ENCODE data around the gene BICD1. TPM values are rescaled to one million over a fixed set of nuclear protein-coding genes. Genes with fewer than 3 reads are reported as not detected.

The BICD1 gene
- total and polyA plus RNA-seq, 5 experiments from 2014 or later = 5.9 to 17.6 (median 7.7) TPM

DNA sequence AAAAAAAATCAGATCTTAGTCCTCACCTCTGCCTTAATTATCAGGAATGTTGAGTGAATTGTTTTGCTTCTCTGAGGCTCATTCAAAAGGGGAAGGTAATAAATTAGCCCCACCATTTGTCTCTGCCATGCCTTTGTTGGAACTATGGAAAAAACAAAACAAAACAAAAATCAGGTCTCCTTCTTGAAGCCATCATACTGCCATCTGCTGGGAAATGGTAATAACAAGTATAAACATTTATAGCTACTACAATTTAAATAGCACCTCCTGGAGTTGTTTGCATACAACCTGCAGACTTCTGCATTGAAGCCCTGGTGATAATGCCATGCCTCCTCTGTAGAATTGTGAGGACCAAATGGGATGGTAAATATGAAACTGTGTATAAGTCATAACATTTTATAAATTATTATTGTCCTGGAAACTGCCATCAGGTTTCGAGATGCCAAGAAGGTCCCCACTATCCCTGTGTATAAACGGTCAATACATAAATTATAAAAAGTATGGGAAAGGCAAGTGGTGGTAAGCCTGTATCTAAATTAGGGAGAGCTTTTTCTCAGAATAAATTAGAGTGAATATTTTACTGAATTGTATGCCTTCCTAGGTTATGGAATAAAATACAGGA lies 205.5 kb downstream of the BICD1 start:
- ATAC-seq (peak; percentile 45 to 61), DNase-seq (peak in 4 of 10 donors; percentile 2 to 57 (median 44))
- peaks cover 0 to 2% (median 0%) of the 10 kb centered on the region in 9 donors for H3K9me3 Mint-ChIP-seq
- peaks cover 2 to 12% (median 2%) of the 10 kb centered on the region in 4 donors for H3K4me1 Mint-ChIP-seq
- H3K36me3 Mint-ChIP-seq = peaks cover 0 to 4% (median 0%) of the 10 kb centered on the region in 3 donors
- H3K27me3 Mint-ChIP-seq = no peaks in the 10 kb centered on the region
- POLR2A ChIA-PET = interaction anchor here (0.5 to 1.5 kb wide), 4 partner anchors 252 to 661 kb away, joined by 3 to 8 read pairs (median 4); partner anchors contain the start of gene RESF1
- H3K4me3 Mint-ChIP-seq = no peak overlapping the region
- H3K27ac Mint-ChIP-seq = peak overlapping the region in 5 of 10 donors; percentile 3 to 81 (median 28)

DNA sequence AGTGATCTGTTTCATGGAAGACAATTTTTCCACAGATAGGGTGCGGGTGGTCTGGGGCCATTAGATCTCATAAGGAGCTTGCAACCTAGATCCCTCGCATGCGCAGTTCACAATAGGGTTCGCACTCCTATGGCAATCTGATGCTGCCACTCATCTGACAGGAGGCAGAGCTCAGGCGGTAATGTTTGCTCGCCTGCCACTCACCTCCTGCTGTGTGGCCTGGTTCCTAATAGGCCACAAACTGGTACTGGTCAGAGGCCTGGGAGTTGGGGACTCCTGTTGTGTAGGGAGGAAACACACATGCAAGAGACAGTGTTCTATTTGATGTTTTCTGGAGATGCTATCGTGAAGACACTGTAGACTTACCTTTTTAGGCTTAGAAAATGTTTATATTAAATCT lies 215.7 kb downstream of the BICD1 start:
- H3K9me3 Mint-ChIP-seq = no peaks in the 10 kb centered on the region
- peaks cover 0 to 4% (median 3%) of the 10 kb centered on the region in 3 donors for H3K36me3 Mint-ChIP-seq
- H3K4me3 Mint-ChIP-seq = no peak overlapping the region
- ATAC-seq = no peak
- no peaks in the 10 kb centered on the region for H3K27me3 Mint-ChIP-seq
- no peaks in the 10 kb centered on the region for H3K4me1 Mint-ChIP-seq
- POLR2A ChIA-PET = no interaction called here
- peak overlapping the region in 1 of 10 donors; percentile 7 for H3K27ac Mint-ChIP-seq
- DNase-seq = no peak

DNA sequence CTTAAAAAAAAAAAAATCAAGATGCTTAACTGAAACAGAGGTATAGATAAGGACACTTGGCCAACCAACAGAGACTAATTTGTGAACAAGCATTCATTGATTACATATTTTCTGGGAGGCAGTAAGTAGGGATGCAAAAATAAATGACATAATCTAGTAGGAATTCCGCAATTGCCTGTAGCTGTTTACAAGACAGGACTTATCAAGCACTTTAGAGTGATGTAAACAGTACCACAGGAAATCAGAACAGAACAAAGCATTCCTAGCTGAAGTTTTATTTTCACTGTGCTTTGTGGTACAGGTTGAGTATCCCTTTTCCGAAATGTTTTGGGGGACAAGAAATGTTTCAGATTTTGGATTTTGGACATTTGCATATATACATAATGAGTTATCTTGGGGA lies 224.5 kb downstream of the BICD1 start:
- ATAC-seq (no peak), DNase-seq (no peak)
- Mint-ChIP-seq H3K36me3 (peaks cover 9 to 25% (median 14%) of the 10 kb centered on the region in 3 donors), H3K4me1 (no peaks in the 10 kb centered on the region), H3K4me3 (no peak overlapping the region), H3K9me3 (no peaks in the 10 kb centered on the region), H3K27ac (no peak overlapping the region), H3K27me3 (no peaks in the 10 kb centered on the region)
- POLR2A ChIA-PET = no interaction called here

DNA sequence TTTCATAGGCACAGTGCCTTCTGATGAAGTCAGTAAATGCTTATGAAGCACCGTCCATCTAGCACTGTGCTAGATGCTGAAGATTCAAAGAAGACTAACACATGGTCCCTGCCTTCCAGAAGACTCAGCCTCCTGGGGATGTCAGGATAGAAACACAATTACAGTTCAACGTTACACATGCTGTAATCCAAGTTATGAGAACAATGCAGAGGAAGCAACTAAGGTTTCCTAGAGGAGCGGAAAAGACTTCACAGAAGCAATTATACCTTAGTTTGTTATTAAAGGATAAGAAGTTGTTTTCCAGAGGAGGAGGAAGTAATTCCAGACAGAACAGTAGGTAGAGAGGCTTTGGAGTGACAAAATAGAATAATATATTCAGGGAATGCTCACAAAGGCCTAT lies 225.8 kb downstream of the BICD1 start:
- Mint-ChIP-seq H3K36me3 (peaks cover 8 to 31% (median 13%) of the 10 kb centered on the region in 3 donors), H3K4me3 (no peak overlapping the region), H3K27me3 (no peaks in the 10 kb centered on the region), H3K9me3 (no peaks in the 10 kb centered on the region), H3K27ac (peak overlapping the region in 2 of 10 donors; percentile 8 to 44), H3K4me1 (no peaks in the 10 kb centered on the region)
- POLR2A ChIA-PET = no interaction called here
- DNase-seq = no peak
- no peak for ATAC-seq

DNA sequence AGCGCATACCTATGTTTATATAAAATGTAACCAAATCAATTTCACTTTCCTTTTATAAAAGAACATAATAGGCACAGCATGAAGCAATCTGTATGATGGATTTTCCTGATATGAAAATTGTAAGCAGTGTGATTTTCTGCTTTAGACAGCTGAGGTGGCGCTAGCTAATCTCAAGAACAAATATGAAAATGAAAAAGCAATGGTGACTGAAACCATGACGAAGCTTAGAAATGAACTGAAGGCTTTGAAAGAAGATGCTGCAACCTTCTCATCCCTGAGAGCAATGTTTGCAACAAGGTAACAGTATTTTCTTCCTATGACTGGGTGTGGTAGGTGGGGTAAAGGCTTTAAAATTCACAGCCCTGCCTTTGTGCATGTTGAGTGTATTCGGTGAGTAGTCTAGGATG lies 227.7 kb downstream of the BICD1 start:
- Mint-ChIP-seq H3K27ac (no peak overlapping the region), H3K4me3 (no peak overlapping the region), H3K9me3 (no peaks in the 10 kb centered on the region), H3K4me1 (no peaks in the 10 kb centered on the region), H3K36me3 (peaks cover 8 to 32% (median 15%) of the 10 kb centered on the region in 3 donors), H3K27me3 (no peaks in the 10 kb centered on the region)
- ATAC-seq (no peak), DNase-seq (no peak)
- POLR2A ChIA-PET = no interaction called here

DNA sequence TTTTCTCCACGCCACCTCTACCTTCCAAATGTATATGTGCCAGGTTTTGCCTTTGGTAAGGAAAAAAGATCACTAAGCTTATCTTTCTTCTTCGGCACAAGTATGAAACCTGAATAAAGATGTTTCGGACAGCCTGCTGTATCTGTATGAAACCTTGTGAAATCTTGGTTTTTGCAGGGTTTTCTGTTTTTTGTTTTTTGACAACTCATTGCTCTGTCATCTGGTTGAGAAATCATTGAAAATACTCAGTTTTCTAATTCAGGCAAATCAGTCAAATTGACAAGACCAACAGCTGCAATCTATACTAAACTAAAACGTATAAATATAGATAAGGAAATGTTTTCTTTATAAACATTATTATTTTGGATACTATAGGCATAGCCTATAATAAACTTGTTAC lies 229.6 kb downstream of the BICD1 start:
- ATAC-seq (no peak), DNase-seq (no peak)
- Mint-ChIP-seq H3K27ac (no peak overlapping the region), H3K9me3 (no peaks in the 10 kb centered on the region), H3K4me1 (no peaks in the 10 kb centered on the region), H3K36me3 (peaks cover 13 to 39% (median 19%) of the 10 kb centered on the region in 3 donors), H3K4me3 (no peak overlapping the region), H3K27me3 (no peaks in the 10 kb centered on the region)
- POLR2A ChIA-PET = no interaction called here

DNA sequence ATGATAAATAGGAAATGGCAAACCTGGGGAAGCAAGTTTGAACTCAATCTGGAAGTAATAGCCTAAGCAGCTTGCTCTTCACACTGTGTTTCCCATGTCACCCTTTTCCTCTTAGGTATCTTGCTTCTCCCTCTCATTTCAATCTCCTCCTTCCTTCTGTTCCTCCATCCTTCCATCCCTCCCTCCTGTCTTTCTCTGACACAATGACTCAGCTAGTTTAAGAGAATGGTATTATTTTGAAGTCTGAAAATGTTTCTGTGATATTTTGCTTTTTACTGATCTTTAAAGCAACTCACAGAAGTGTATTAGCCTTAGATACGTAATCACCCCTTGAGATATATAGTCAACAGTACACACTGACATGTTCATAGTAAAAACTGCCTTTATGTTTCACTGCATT lies 236.8 kb downstream of the BICD1 start:
- POLR2A ChIA-PET = no interaction called here
- H3K9me3 Mint-ChIP-seq = no peaks in the 10 kb centered on the region

DNA sequence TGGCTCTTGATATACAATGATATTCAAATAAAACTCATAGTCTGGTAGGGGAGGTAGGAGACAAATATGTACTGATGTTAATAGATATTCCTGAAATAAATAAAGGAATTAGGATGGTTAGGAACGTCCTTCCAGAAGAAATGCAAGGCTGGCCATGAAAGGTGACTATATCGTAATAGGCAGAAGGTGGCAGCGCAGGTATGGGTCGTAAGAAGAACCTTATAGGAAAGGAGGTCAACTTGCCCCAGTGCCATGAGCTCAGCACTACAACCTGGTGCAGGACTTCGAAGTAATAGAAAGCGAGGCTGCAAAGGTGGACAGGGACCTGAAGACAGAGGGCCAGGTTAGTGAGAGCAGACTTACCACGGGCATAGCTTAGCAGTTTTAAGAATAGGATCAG lies 237.4 kb downstream of the BICD1 start:
- POLR2A ChIA-PET = no interaction called here
- ATAC-seq (no peak), DNase-seq (no peak)
- Mint-ChIP-seq H3K4me3 (no peak overlapping the region), H3K36me3 (peaks cover 6 to 17% (median 8%) of the 10 kb centered on the region in 3 donors), H3K4me1 (no peaks in the 10 kb centered on the region), H3K27me3 (no peaks in the 10 kb centered on the region), H3K9me3 (no peaks in the 10 kb centered on the region), H3K27ac (no peak overlapping the region)

More for the DNA sequence above, 236.8 kb downstream of the BICD1 start:
- Mint-ChIP-seq H3K4me1 (no peaks in the 10 kb centered on the region), H3K4me3 (no peak overlapping the region), H3K36me3 (peaks cover 10 to 22% (median 13%) of the 10 kb centered on the region in 3 donors), H3K27ac (peak overlapping the region in 2 of 10 donors; percentile 0 to 4), H3K27me3 (no peaks in the 10 kb centered on the region)
- no peak for ATAC-seq
- DNase-seq = no peak

DNA sequence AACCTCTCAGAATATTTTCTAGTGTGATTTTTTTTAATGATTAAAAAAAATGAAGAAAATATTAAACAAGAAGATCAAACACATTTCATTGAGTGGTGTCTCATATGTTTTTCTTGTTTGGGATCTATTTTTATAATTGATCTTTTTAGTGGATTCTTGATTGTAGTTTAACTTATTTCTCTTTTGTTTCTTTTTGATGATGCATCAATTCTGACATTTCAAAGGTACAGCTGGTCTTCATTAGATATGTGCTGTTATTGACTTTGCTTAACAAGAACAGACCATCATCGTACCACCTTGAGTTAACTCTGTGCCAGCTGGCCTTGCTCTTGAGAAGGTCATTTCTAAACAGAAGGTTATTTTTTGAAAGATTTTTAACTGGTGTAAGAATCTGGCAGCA lies 246.9 kb downstream of the BICD1 start:
- no peaks in the 10 kb centered on the region for H3K4me1 Mint-ChIP-seq
- no peaks in the 10 kb centered on the region for H3K27me3 Mint-ChIP-seq
- DNase-seq (no peak), ATAC-seq (no peak)
- H3K27ac Mint-ChIP-seq = no peak overlapping the region
- no peak overlapping the region for H3K4me3 Mint-ChIP-seq
- POLR2A ChIA-PET = no interaction called here
- peaks cover 0 to 8% (median 2%) of the 10 kb centered on the region in 3 donors for H3K36me3 Mint-ChIP-seq
- H3K9me3 Mint-ChIP-seq = no peaks in the 10 kb centered on the region

DNA sequence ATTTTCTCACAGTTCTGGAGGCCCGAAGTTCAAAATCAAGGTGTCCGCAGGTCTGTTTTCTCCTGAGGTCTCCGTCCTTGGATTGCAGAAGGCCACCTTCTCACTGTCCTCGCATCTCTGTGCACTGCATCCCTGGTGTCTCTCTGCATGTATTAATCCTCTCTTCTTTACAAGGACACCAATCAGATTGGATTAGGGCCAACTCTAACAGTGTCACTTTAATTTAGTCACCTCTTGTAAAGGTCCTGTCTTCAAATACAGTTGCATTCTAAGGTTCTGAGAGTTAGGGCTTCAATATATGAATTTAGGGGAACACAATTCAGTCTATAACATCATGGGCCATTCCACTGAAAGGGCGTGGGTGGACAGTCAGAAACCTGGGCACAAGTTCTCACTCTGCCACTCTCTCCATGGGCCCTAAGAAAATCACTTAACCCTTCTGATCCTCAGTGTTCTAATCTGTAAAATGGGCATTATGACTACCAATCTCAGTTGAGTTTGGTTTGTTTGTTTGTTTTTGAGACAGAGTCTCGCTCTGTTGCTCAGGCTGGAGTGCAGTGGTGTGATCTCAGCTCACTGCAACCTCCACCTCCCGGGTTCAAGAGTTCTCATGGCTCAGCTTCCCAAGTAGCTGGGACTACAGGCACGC lies 251.1 kb downstream of the BICD1 start:
- H3K27me3 Mint-ChIP-seq = no peaks in the 10 kb centered on the region
- H3K4me3 Mint-ChIP-seq = no peak overlapping the region
- H3K4me1 Mint-ChIP-seq = no peaks in the 10 kb centered on the region
- ATAC-seq (no peak), DNase-seq (no peak)
- no peaks in the 10 kb centered on the region for H3K9me3 Mint-ChIP-seq
- POLR2A ChIA-PET = no interaction called here
- no peak overlapping the region for H3K27ac Mint-ChIP-seq
- H3K36me3 Mint-ChIP-seq = peaks cover 0 to 4% (median 2%) of the 10 kb centered on the region in 3 donors

DNA sequence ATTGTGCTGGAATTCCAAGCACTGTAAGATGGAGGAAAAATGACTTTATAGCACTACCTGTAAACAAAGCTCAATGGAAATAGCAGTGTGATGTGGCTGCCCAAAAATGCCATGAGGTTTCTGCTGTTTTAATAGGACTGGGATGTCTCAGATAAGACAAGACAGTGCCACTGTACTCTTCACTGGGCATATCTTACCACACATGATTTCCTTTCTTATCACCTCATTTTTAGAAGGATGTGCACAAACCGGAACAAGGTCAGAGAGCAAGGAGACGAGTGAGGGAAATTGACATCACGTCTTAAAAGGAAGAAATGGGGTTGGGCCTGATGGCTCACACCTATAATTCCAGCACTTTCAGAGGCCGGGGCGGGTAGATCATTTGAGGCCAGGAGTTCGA lies 254.3 kb downstream of the BICD1 start:
- H3K27ac Mint-ChIP-seq = no peak overlapping the region
- H3K4me3 Mint-ChIP-seq = no peak overlapping the region
- POLR2A ChIA-PET = no interaction called here
- no peak for DNase-seq
- no peaks in the 10 kb centered on the region for H3K27me3 Mint-ChIP-seq
- no peak for ATAC-seq
- H3K9me3 Mint-ChIP-seq = no peaks in the 10 kb centered on the region
- peaks cover 0 to 2% (median 2%) of the 10 kb centered on the region in 3 donors for H3K36me3 Mint-ChIP-seq
- no peaks in the 10 kb centered on the region for H3K4me1 Mint-ChIP-seq

DNA sequence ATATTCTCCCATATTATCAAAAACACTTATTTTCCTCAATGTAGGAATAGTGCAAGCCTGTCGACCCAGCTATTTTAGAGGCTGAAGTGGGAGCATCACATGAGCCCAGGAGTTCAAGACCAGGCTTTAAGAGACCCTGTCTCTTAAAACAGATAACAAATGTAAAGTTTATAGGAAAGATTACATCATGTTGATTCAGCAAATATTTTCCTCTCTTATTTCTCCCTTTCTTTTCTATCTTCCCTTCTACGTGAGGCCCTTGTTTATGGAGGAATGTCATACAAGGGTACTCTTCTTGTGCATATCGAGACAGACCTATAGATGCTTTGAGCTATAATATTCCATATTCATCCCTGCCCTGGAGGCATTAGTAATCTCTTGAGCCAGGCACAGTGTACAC lies 256.2 kb downstream of the BICD1 start:
- Mint-ChIP-seq H3K27me3 (no peaks in the 10 kb centered on the region), H3K9me3 (no peaks in the 10 kb centered on the region), H3K27ac (no peak overlapping the region), H3K4me1 (no peaks in the 10 kb centered on the region), H3K36me3 (no peaks in the 10 kb centered on the region), H3K4me3 (no peak overlapping the region)
- POLR2A ChIA-PET = interaction anchor here (0.7 kb wide), 1 partner anchor 1659 kb away, joined by 4 read pairs; the partner anchor contains the start of gene ALG10
- ATAC-seq = no peak
- DNase-seq = no peak

DNA sequence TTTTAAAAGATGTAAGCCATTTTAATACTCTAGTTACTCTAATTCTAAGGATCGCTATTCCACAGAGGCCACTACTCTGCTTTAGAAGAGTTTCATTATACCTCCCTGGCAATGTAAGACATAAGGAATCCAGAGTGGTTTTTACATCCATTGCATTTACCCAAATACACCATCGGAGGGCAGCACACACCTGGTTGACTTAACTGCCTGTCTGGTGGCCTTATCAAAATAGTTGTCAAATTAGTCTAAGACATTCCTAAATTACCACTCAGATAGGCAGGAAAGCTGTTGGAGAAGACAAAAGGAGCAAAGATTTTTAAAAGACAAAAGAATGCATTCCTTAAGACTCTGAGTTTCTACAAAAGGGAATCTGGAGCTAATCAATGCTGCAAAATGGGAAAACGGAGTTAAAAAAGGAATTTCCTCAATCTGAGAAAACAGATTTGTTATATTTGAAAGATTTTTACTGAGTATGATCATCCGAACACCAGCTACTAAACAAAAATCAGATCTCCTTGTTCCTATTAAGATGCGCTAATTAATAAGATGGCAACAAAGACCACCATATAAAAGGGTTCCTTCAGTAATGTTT lies 258.9 kb downstream of the BICD1 start:
- no peak overlapping the region for H3K4me3 Mint-ChIP-seq
- POLR2A ChIA-PET = interaction anchor here (0.6 kb wide), 1 partner anchor 1656 kb away, joined by 5 read pairs; no protein-coding TSS in a partner anchor
- ATAC-seq = peak in 1 of 2 donors; percentile 49
- H3K27me3 Mint-ChIP-seq = no peaks in the 10 kb centered on the region
- DNase-seq = peak in 8 of 10 donors; percentile 8 to 66 (median 32)
- no peaks in the 10 kb centered on the region for H3K4me1 Mint-ChIP-seq
- H3K27ac Mint-ChIP-seq = no peak overlapping the region
- no peaks in the 10 kb centered on the region for H3K36me3 Mint-ChIP-seq
- no peaks in the 10 kb centered on the region for H3K9me3 Mint-ChIP-seq

All from naive thymus-derived CD8-positive, alpha-beta T cell (primary cell).